Measurements from ENCODE around the gene NARS2. TPM values are rescaled to one million over a fixed set of nuclear protein-coding genes. Genes with fewer than 3 reads are reported as not detected.
"Not testable (repeated sequence)": the region's sequence is repeated elsewhere in the genome, so short reads cannot be mapped to it uniquely, and the experiment has no call there.

The NARS2 gene
- polyA plus RNA-seq, 2 donors: 8.3 to 17.2 TPM

DNA sequence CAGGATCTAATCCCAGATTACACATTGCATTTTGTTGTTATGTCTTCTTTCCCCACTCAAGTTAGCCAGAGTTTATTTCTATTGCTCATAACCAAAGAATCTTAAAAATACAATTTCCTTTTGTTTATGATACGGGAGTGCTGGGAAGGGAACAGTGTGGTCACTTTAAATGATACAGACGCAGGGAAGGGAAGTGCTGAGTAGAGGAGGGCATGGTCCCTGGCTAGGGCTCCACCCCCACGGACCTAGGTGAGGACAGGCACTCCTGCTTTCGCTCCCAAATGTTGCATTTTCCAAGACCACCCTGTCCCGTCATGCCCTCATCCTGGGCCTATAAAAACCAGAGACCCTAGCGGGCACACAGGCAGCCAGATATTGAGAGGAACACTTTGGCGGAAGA is 30.6 kb upstream of the NARS2 start:
- H3K27me3 ChIP-seq (ENCODE audit: control insufficient read depth in 1 of 2, insufficient read depth in 2 of 2, low read length in 2 of 2): no peaks in the 10 kb centered on the region
- H3K9me3 ChIP-seq (ENCODE audit: control insufficient read depth in 2 of 2, insufficient read depth in 1 of 2, low read depth in 1 of 2, low read length in 1 of 2): no peaks in the 10 kb centered on the region
- no peaks in the 10 kb centered on the region for H3K4me1 ChIP-seq (ENCODE audit: control insufficient read depth in 2 of 2, insufficient read depth in 2 of 2, low read length in 1 of 2)
- H3K4me3 ChIP-seq (ENCODE audit: low read depth in 1 of 2, low read length in 2 of 2): no peak overlapping the region
- H3K27ac ChIP-seq (ENCODE audit: low read depth in 2 of 2, low read length in 1 of 2): no peak overlapping the region
- no peaks in the 10 kb centered on the region for H3K36me3 ChIP-seq (ENCODE audit: control insufficient read depth in 2 of 2, insufficient read depth in 2 of 2, low read length in 1 of 2)
- WGBS, 2 donors: 83 to 85% methylated on average over 7 of the region's 7 CpGs

DNA sequence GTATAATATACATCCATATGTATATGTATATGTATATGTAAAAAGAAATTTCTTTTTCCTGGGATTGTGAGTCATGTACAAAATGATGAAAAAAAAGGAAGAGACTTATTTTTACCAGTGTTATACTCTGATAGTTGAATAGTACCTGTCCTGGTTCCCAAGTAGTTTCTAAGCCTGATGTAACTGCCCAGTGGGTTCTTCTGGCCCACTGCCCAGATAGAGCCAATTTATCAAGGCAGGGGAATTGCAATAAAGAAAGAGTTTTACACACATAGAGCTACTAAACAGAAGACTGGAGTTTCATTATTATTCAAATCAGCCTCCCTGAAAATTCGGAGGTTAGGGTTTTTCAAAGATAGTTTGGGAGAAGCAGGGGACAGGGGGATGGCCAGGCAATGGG is 29.1 kb upstream of the NARS2 start:
- no peaks in the 10 kb centered on the region for H3K27me3 ChIP-seq (ENCODE audit: control insufficient read depth in 1 of 2, insufficient read depth in 2 of 2, low read length in 2 of 2)
- no peaks in the 10 kb centered on the region for H3K4me1 ChIP-seq (ENCODE audit: control insufficient read depth in 2 of 2, insufficient read depth in 2 of 2, low read length in 1 of 2)
- no peak overlapping the region for H3K27ac ChIP-seq (ENCODE audit: low read depth in 2 of 2, low read length in 1 of 2)
- H3K4me3 ChIP-seq (ENCODE audit: low read depth in 1 of 2, low read length in 2 of 2): no peak overlapping the region
- WGBS, 2 donors: 64 to 81% methylated on average over 1 of the region's 1 CpG
- H3K36me3 ChIP-seq (ENCODE audit: control insufficient read depth in 2 of 2, insufficient read depth in 2 of 2, low read length in 1 of 2): no peaks in the 10 kb centered on the region
- H3K9me3 ChIP-seq (ENCODE audit: control insufficient read depth in 2 of 2, insufficient read depth in 1 of 2, low read depth in 1 of 2, low read length in 1 of 2): no peaks in the 10 kb centered on the region

DNA sequence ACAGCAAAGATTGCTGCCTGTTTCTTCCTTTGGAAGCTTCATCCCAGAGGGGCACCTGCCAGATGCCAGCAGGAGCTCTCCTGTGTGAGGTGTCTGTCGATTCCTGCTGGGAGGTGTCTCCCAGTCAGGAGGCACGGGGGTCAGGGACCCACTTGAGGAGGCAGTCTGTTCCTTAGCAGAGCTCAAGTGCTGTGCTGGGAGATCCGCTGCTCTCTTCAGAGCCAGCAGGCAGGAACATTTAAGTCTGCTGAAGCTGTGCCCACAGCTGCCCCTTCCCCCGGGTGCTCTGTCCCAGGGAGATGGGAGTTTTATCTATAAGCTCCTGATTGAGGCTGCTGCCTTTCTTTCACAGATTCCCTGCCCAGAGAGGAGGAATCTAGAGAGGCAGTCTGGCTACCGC is 28.1 kb upstream of the NARS2 start:
- WGBS, 2 donors: 92 to 97% methylated on average over 5 of the region's 5 CpGs
- H3K4me3 ChIP-seq (ENCODE audit: low read depth in 1 of 2, low read length in 2 of 2); H3K9me3 ChIP-seq (ENCODE audit: control insufficient read depth in 2 of 2, insufficient read depth in 1 of 2, low read depth in 1 of 2, low read length in 1 of 2); H3K4me1 ChIP-seq (ENCODE audit: control insufficient read depth in 2 of 2, insufficient read depth in 2 of 2, low read length in 1 of 2); H3K27ac ChIP-seq (ENCODE audit: low read depth in 2 of 2, low read length in 1 of 2); H3K27me3 ChIP-seq (ENCODE audit: control insufficient read depth in 1 of 2, insufficient read depth in 2 of 2, low read length in 2 of 2); H3K36me3 ChIP-seq (ENCODE audit: control insufficient read depth in 2 of 2, insufficient read depth in 2 of 2, low read length in 1 of 2): not testable (repeated sequence)

DNA sequence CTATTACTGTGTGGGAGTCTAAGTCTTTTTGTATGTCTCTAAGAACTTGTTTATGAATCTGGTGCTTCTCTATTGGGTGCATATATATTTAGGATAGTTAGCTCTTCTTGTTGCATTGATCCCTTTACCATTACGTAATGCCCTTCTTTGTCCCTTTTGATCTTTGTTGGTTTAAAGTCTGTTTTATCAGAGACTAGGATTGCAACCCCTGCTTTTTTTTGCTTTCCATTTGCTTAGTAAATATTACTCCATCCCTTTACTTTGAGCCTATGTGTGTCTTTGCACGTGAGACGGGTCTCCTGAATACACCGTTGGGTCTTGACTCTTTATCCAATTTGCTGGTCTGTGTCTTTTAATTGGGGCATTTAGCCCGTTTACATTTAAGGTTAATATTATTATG is 26.4 kb upstream of the NARS2 start:
- 57 to 75% methylated on average over 5 of the region's 5 CpGs for WGBS, 2 donors
- not testable (repeated sequence) for H3K4me1 ChIP-seq (ENCODE audit: control insufficient read depth in 2 of 2, insufficient read depth in 2 of 2, low read length in 1 of 2); H3K27me3 ChIP-seq (ENCODE audit: control insufficient read depth in 1 of 2, insufficient read depth in 2 of 2, low read length in 2 of 2); H3K36me3 ChIP-seq (ENCODE audit: control insufficient read depth in 2 of 2, insufficient read depth in 2 of 2, low read length in 1 of 2); H3K9me3 ChIP-seq (ENCODE audit: control insufficient read depth in 2 of 2, insufficient read depth in 1 of 2, low read depth in 1 of 2, low read length in 1 of 2); H3K4me3 ChIP-seq (ENCODE audit: low read depth in 1 of 2, low read length in 2 of 2); H3K27ac ChIP-seq (ENCODE audit: low read depth in 2 of 2, low read length in 1 of 2)

DNA sequence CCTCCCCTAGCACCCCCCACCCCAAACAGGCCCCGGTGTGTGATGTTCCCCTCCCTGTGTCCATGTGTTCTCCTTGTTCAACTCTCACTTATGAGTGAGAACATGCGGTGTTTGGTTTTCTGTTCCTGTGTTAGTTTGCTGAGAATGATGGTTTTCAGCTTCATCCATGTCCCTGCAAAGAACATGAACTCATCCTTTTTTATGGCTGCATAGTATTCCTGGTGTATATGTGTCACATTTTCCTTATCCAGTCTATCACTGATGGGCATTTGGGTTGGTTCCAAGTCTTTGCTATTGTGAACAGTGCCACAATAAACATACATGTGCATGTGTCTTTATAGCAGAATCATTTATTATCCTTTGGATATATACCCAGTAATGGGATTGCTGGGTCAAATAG is 22.9 kb upstream of the NARS2 start:
- not testable (repeated sequence) for H3K36me3 ChIP-seq (ENCODE audit: control insufficient read depth in 2 of 2, insufficient read depth in 2 of 2, low read length in 1 of 2); H3K9me3 ChIP-seq (ENCODE audit: control insufficient read depth in 2 of 2, insufficient read depth in 1 of 2, low read depth in 1 of 2, low read length in 1 of 2); H3K27me3 ChIP-seq (ENCODE audit: control insufficient read depth in 1 of 2, insufficient read depth in 2 of 2, low read length in 2 of 2); H3K4me3 ChIP-seq (ENCODE audit: low read depth in 1 of 2, low read length in 2 of 2); H3K4me1 ChIP-seq (ENCODE audit: control insufficient read depth in 2 of 2, insufficient read depth in 2 of 2, low read length in 1 of 2); H3K27ac ChIP-seq (ENCODE audit: low read depth in 2 of 2, low read length in 1 of 2)
- 99 to 100% methylated on average over 2 of the region's 2 CpGs for WGBS, 2 donors

DNA sequence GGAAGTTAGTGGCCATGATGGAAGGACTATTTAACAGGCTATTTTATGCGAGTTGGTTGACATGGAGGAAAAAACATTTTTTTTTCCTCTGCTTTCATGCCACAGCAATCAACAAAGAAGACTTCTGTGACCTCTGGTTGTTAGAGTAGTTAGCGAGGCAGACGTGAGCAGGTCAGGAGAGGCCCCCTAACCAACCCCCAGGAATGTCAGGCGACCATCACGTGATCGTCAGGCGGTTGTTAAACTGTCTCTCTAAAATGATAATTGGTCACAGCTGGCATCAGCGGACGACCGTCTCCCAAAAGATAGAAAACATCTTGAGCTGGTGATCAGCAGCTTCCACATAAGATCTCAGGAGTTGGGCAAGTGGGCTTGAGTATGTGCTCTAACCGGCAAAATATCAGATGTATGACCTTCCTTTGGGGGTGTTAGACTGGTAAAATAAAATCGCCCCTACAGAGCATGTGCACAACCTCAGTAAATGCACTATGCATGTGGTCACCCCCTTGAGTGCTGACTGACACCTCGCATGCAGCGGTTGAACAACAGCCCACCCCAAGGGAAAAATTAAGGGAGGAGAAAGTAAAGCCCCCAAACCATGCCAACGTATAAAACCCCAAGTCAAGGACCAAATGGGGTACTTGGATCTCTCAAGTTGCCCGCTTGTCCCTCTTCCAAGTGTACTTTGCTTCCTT is 20.9 kb upstream of the NARS2 start:
- no peaks in the 10 kb centered on the region for H3K27me3 ChIP-seq (ENCODE audit: control insufficient read depth in 1 of 2, insufficient read depth in 2 of 2, low read length in 2 of 2)

DNA sequence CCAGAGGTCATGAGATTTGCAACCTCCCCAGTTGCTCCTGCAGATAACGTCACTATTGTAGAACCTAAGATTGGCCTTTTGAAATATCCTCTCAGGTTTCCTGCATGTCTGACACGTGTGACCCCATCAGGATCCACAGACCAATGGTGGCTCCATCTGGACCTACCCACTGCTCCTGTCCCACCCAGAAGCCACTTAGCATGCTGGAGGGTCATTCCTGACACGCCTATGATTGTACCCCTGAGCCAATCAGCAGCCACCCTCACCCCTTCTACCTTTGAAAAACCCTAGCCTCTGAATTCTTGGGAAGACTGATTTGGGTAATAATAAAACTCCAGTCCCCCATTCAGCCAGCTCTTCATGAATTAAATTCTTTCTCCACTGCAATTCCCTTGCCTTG is 20.1 kb upstream of the NARS2 start:
- Histone ChIP-seq H3K36me3 (ENCODE audit: control insufficient read depth in 2 of 2, insufficient read depth in 2 of 2, low read length in 1 of 2) (no peaks in the 10 kb centered on the region), H3K27ac (ENCODE audit: low read depth in 2 of 2, low read length in 1 of 2) (no peak overlapping the region), H3K27me3 (ENCODE audit: control insufficient read depth in 1 of 2, insufficient read depth in 2 of 2, low read length in 2 of 2) (no peaks in the 10 kb centered on the region), H3K9me3 (ENCODE audit: control insufficient read depth in 2 of 2, insufficient read depth in 1 of 2, low read depth in 1 of 2, low read length in 1 of 2) (no peaks in the 10 kb centered on the region), H3K4me1 (ENCODE audit: control insufficient read depth in 2 of 2, insufficient read depth in 2 of 2, low read length in 1 of 2) (no peaks in the 10 kb centered on the region), H3K4me3 (ENCODE audit: low read depth in 1 of 2, low read length in 2 of 2) (no peak overlapping the region)
- WGBS, 2 donors: 78 to 81% methylated on average over 3 of the region's 3 CpGs

More for the DNA sequence above, 20.9 kb upstream of the NARS2 start:
- Histone ChIP-seq H3K9me3 (ENCODE audit: control insufficient read depth in 2 of 2, insufficient read depth in 1 of 2, low read depth in 1 of 2, low read length in 1 of 2) (no peaks in the 10 kb centered on the region), H3K4me1 (ENCODE audit: control insufficient read depth in 2 of 2, insufficient read depth in 2 of 2, low read length in 1 of 2) (no peaks in the 10 kb centered on the region), H3K36me3 (ENCODE audit: control insufficient read depth in 2 of 2, insufficient read depth in 2 of 2, low read length in 1 of 2) (no peaks in the 10 kb centered on the region), H3K4me3 (ENCODE audit: low read depth in 1 of 2, low read length in 2 of 2) (no peak overlapping the region), H3K27ac (ENCODE audit: low read depth in 2 of 2, low read length in 1 of 2) (no peak overlapping the region)
- WGBS, 2 donors: 70 to 74% methylated on average over 16 of the region's 16 CpGs

DNA sequence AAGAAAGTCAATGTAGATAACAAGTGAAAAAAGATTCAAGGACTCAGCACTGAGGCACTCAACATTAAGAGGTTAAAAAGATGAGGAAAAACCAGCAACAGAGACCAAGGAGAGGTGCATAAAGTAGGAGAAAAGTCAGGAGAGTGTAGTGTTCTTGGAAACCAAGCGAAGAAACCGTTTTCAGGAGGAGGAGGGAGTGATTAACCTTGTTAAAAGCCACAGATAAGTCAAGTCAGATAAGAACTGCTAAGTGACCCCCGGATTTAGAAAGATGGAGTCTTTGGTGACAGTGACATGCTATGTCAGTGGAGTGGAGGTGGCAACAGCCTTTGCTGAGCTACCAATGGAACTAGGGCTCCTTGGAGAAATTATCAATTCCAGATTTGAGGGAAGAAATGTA is 13.9 kb upstream of the NARS2 start:
- 40 to 48% methylated on average over 3 of the region's 3 CpGs for WGBS, 2 donors
- Histone ChIP-seq H3K9me3 (ENCODE audit: control insufficient read depth in 2 of 2, insufficient read depth in 1 of 2, low read depth in 1 of 2, low read length in 1 of 2) (peaks cover 2 to 3% of the 10 kb centered on the region in 2 donors), H3K4me3 (ENCODE audit: low read depth in 1 of 2, low read length in 2 of 2) (no peak overlapping the region), H3K27ac (ENCODE audit: low read depth in 2 of 2, low read length in 1 of 2) (no peak overlapping the region), H3K36me3 (ENCODE audit: control insufficient read depth in 2 of 2, insufficient read depth in 2 of 2, low read length in 1 of 2) (no peaks in the 10 kb centered on the region), H3K4me1 (ENCODE audit: control insufficient read depth in 2 of 2, insufficient read depth in 2 of 2, low read length in 1 of 2) (no peaks in the 10 kb centered on the region), H3K27me3 (ENCODE audit: control insufficient read depth in 1 of 2, insufficient read depth in 2 of 2, low read length in 2 of 2) (no peaks in the 10 kb centered on the region)

DNA sequence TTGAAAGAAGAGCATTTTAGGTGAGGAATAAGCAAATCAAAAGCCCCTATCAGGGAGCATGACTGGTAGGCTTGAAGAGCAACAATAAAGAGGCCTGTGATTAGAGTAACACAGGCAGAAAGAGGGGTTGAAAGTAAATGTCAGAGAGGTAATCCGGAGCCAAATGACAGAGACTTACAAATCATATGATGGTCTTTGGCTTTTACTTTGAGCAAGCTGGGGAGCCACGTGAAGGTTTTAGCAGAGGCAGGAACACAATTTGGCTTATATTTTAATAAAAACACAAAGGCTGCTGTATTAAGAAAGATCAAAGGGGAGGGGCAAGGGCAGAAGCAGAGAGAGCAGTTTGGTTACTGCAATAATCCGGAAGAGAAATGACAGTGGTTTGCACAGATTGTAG is 12.8 kb upstream of the NARS2 start:
- Histone ChIP-seq H3K4me1 (ENCODE audit: control insufficient read depth in 2 of 2, insufficient read depth in 2 of 2, low read length in 1 of 2) (no peaks in the 10 kb centered on the region), H3K9me3 (ENCODE audit: control insufficient read depth in 2 of 2, insufficient read depth in 1 of 2, low read depth in 1 of 2, low read length in 1 of 2) (peaks cover 2 to 3% of the 10 kb centered on the region in 2 donors), H3K27ac (ENCODE audit: low read depth in 2 of 2, low read length in 1 of 2) (no peak overlapping the region), H3K4me3 (ENCODE audit: low read depth in 1 of 2, low read length in 2 of 2) (no peak overlapping the region), H3K27me3 (ENCODE audit: control insufficient read depth in 1 of 2, insufficient read depth in 2 of 2, low read length in 2 of 2) (no peaks in the 10 kb centered on the region), H3K36me3 (ENCODE audit: control insufficient read depth in 2 of 2, insufficient read depth in 2 of 2, low read length in 1 of 2) (no peaks in the 10 kb centered on the region)
- WGBS, 2 donors: 82 to 87% methylated on average over 3 of the region's 3 CpGs

DNA sequence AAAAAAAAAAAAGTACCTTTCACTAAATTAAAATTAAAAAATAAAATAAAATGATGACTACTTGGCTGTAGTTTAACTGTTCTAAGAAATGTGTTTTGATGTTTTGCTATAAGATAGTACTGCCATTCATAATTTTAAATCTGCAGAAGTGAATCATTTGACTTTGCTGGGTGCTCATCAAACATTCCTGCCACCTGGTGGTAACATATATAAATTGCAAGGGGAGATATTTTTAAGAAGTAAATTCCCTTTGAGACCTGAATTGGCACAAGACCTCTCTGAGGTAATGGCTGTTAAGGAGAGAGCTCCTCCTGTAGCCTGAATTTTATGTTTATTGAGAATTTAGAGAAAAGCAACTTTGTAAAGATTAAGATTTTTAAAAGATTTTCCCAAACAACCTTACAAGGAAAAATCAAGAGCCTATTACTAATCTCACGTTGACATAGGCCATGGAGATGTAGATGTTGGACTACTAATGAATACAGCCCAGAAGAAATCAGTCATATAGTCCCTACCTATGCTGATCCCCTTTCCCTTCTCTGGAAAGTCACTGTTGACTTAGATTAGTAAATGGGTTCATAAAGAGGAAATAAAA is 11.9 kb upstream of the NARS2 start:
- WGBS, 2 donors: 98% methylated on average over 1 of the region's 1 CpG
- H3K27me3 ChIP-seq (ENCODE audit: control insufficient read depth in 1 of 2, insufficient read depth in 2 of 2, low read length in 2 of 2): no peaks in the 10 kb centered on the region
- H3K27ac ChIP-seq (ENCODE audit: low read depth in 2 of 2, low read length in 1 of 2): no peak overlapping the region
- no peaks in the 10 kb centered on the region for H3K36me3 ChIP-seq (ENCODE audit: control insufficient read depth in 2 of 2, insufficient read depth in 2 of 2, low read length in 1 of 2)
- no peak overlapping the region for H3K4me3 ChIP-seq (ENCODE audit: low read depth in 1 of 2, low read length in 2 of 2)
- H3K9me3 ChIP-seq (ENCODE audit: control insufficient read depth in 2 of 2, insufficient read depth in 1 of 2, low read depth in 1 of 2, low read length in 1 of 2): peaks cover 2 to 3% of the 10 kb centered on the region in 2 donors
- H3K4me1 ChIP-seq (ENCODE audit: control insufficient read depth in 2 of 2, insufficient read depth in 2 of 2, low read length in 1 of 2): no peaks in the 10 kb centered on the region

Data from esophagus (tissue), 2 donors.